Small intestine (tissue), 7 donors: ENCODE data around the gene SLC23A2. TPM values are rescaled to one million over a fixed set of nuclear protein-coding genes. Genes with fewer than 3 reads are reported as not detected.

Experiments used
- DNase-seq, 2 donors: peaks; one replicate each; pipeline versions ENCODE4 v3.0.0 to v3.0.0-alpha.2; 2013
- FAIRE-seq: peaks from 2 replicates; lab custom pipeline; 2012; peaks lifted over from hg19 to GRCh38; lab: Jason Lieb, UNC
- H3K27ac ChIP-seq, 3 donors: one replicate each; pipeline ENCODE4 v1.5.1; 2013; ENCODE audit warnings: low read length in 2 of 3, mild to moderate bottlenecking in 2 of 3, control low read depth in 1 of 3, inconsistent platforms in 1 of 3, low read depth in 1 of 3, moderate library complexity in 1 of 3
- H3K27me3 ChIP-seq, 3 donors: one replicate each; pipeline ENCODE4 v1.6.1; 2013; ENCODE audit warnings: low read length in 3 of 3, inconsistent platforms in 1 of 3; ENCODE audit not compliant: control insufficient read depth in 3 of 3, insufficient read depth in 3 of 3
- H3K36me3 ChIP-seq, 3 donors: one replicate each; pipeline ENCODE4 v1.6.1; 2013; ENCODE audit warnings: low read length in 3 of 3, inconsistent platforms in 1 of 3, low read depth in 1 of 3, mild to moderate bottlenecking in 1 of 3, moderate library complexity in 1 of 3; ENCODE audit not compliant: control insufficient read depth in 3 of 3, insufficient read depth in 2 of 3
- H3K4me1 ChIP-seq, 3 donors: one replicate each; pipeline ENCODE4 v1.6.1; 2013; ENCODE audit warnings: low read length in 2 of 3, inconsistent platforms in 1 of 3, low read depth in 1 of 3, mild to moderate bottlenecking in 1 of 3, moderate library complexity in 1 of 3; ENCODE audit not compliant: control insufficient read depth in 3 of 3, insufficient read depth in 2 of 3
- H3K4me3 ChIP-seq, 3 donors: one replicate each; pipeline ENCODE4 v1.5.1; 2013; ENCODE audit warnings: low read length in 3 of 3, control low read depth in 1 of 3, inconsistent platforms in 1 of 3, low read depth in 1 of 3, mild to moderate bottlenecking in 1 of 3, moderate library complexity in 1 of 3
- H3K9me3 ChIP-seq, 2 donors: one replicate each; pipeline ENCODE4 v1.6.1; 2013; ENCODE audit warnings: low read depth in 1 of 2, low read length in 1 of 2; ENCODE audit not compliant: control insufficient read depth in 2 of 2, insufficient read depth in 1 of 2
- WGBS, 3 donors: extraction: QIAGEN DNeasy Blood & Tissue Kit; methylation state at CpG; one replicate each; pipeline ENCODE4 v1.1.7; 2013; 5-methylcytosine and 5-hydroxymethylcytosine counted together
- polyA plus RNA-seq, 4 donors: library from polyadenylated mRNA; stranded (reverse) in 3 of 4; unstranded in 1 of 4; fragments of 200-250 nt in 3 of 4; fragments of 120-200 nt in 1 of 4; gene quantifications; one replicate each; pipeline versions ENCODE4 v1.2.1 to v1.2.3, GENCODE V29; 2013
- donor health status: healthy with polysubstance abuse.
- donor health status: control.
- donor health status: control.
- donor health status: Bipolar disorder and iron deficiency.
- donor health status: healthy.

SLC23A2 gene
- polyA plus RNA-seq, 4 donors: 1.4 to 8.2 (median 4.3) TPM

GRCh38 chr20:4896119-4896702, 105.1 kb downstream of the SLC23A2 start:
- 91 to 94% (median 92%) methylated on average over 15 to 16 of the region's 16 CpGs for WGBS, 3 donors
- FAIRE-seq: no peak
- H3K36me3 ChIP-seq: peaks cover 0 to 31% (median 0%) of the 10 kb centered on the region in 3 donors

GRCh38 chr20:4894981-4895381, 106.3 kb downstream of the SLC23A2 start:
- H3K4me1 ChIP-seq: peaks cover 3 to 20% (median 3%) of the 10 kb centered on the region in 3 donors
- WGBS, 3 donors: 83 to 96% (median 91%) methylated on average over 8 of the region's 8 CpGs
- FAIRE-seq: no peak
- H3K9me3 ChIP-seq: no peaks in the 10 kb centered on the region
- H3K4me3 ChIP-seq: no peak overlapping the region
- no peaks in the 10 kb centered on the region for H3K27me3 ChIP-seq
- DNase-seq: no peak
- peaks cover 0 to 31% (median 0%) of the 10 kb centered on the region in 3 donors for H3K36me3 ChIP-seq
- no peak overlapping the region for H3K27ac ChIP-seq

More at GRCh38 chr20:4896119-4896702, 105.1 kb downstream of the SLC23A2 start:
- H3K4me3 ChIP-seq: no peak overlapping the region
- H3K9me3 ChIP-seq: no peaks in the 10 kb centered on the region
- H3K27me3 ChIP-seq: no peaks in the 10 kb centered on the region
- H3K27ac ChIP-seq: no peak overlapping the region
- H3K4me1 ChIP-seq: peaks cover 3 to 20% (median 3%) of the 10 kb centered on the region in 3 donors
- DNase-seq: no peak

- no peaks in the 10 kb centered on the region for H3K9me3 ChIP-seq
- 83 to 94% (median 89%) methylated on average over 3 of the region's 3 CpGs for WGBS, 3 donors
- no peak overlapping the region for H3K27ac ChIP-seq
- H3K4me3 ChIP-seq: no peak overlapping the region
- no peak for DNase-seq
- peaks cover 3 to 20% (median 3%) of the 10 kb centered on the region in 3 donors for H3K4me1 ChIP-seq
- H3K36me3 ChIP-seq: peaks cover 0 to 27% (median 0%) of the 10 kb centered on the region in 3 donors
- no peaks in the 10 kb centered on the region for H3K27me3 ChIP-seq
- FAIRE-seq: no peak
Observed at GRCh38 chr20:4894409-4894808, 106.9 kb downstream of the SLC23A2 start.

GRCh38 chr20:4893709-4894108, 107.6 kb downstream of the SLC23A2 start:
- Histone ChIP-seq H3K36me3 (peaks cover 0 to 26% (median 0%) of the 10 kb centered on the region in 3 donors), H3K27ac (no peak overlapping the region), H3K4me3 (no peak overlapping the region), H3K4me1 (peaks cover 3 to 16% (median 3%) of the 10 kb centered on the region in 3 donors), H3K27me3 (no peaks in the 10 kb centered on the region), H3K9me3 (no peaks in the 10 kb centered on the region)
- no peak for DNase-seq
- 95 to 97% (median 96%) methylated on average over 7 of the region's 7 CpGs for WGBS, 3 donors
- FAIRE-seq: no peak

- Histone ChIP-seq H3K27me3 (no peaks in the 10 kb centered on the region), H3K36me3 (peaks cover 0 to 24% (median 0%) of the 10 kb centered on the region in 3 donors), H3K4me3 (no peak overlapping the region), H3K4me1 (peaks cover 0 to 3% (median 0%) of the 10 kb centered on the region in 3 donors), H3K9me3 (no peaks in the 10 kb centered on the region), H3K27ac (no peak overlapping the region)
- no peak for DNase-seq
- 94 to 97% (median 95%) methylated on average over 6 of the region's 6 CpGs for WGBS, 3 donors
- no peak for FAIRE-seq
Observed at GRCh38 chr20:4891997-4892396, 109.3 kb downstream of the SLC23A2 start.

GRCh38 chr20:4891190-4891763, 110.0 kb downstream of the SLC23A2 start:
- no peaks in the 10 kb centered on the region for H3K9me3 ChIP-seq
- 95 to 98% (median 96%) methylated on average over 7 of the region's 7 CpGs for WGBS, 3 donors
- no peak overlapping the region for H3K4me3 ChIP-seq
- no peak for FAIRE-seq
- DNase-seq: no peak
- H3K27me3 ChIP-seq: no peaks in the 10 kb centered on the region
- no peaks in the 10 kb centered on the region for H3K4me1 ChIP-seq
- H3K36me3 ChIP-seq: peaks cover 0 to 23% (median 0%) of the 10 kb centered on the region in 3 donors
- no peak overlapping the region for H3K27ac ChIP-seq

GRCh38 chr20:4889446-4889845, 111.9 kb downstream of the SLC23A2 start:
- no peaks in the 10 kb centered on the region for H3K27me3 ChIP-seq

GRCh38 chr20:4887586-4887985, 113.7 kb downstream of the SLC23A2 start:
- no peaks in the 10 kb centered on the region for H3K9me3 ChIP-seq
- no peaks in the 10 kb centered on the region for H3K27me3 ChIP-seq
- no peak overlapping the region for H3K27ac ChIP-seq
- DNase-seq (no peak), FAIRE-seq (no peak)
- no peaks in the 10 kb centered on the region for H3K4me1 ChIP-seq
- WGBS, 3 donors: 89 to 91% (median 89%) methylated on average over 11 of the region's 11 CpGs
- H3K36me3 ChIP-seq: peaks cover 0 to 21% (median 2%) of the 10 kb centered on the region in 3 donors
- no peak overlapping the region for H3K4me3 ChIP-seq

More at GRCh38 chr20:4889446-4889845, 111.9 kb downstream of the SLC23A2 start:
- DNase-seq (no peak), FAIRE-seq (no peak)
- no peak overlapping the region for H3K4me3 ChIP-seq
- no peaks in the 10 kb centered on the region for H3K4me1 ChIP-seq
- WGBS, 3 donors: 95 to 97% (median 95%) methylated on average over 7 of the region's 7 CpGs
- no peak overlapping the region for H3K27ac ChIP-seq
- H3K36me3 ChIP-seq: peaks cover 0 to 16% (median 0%) of the 10 kb centered on the region in 3 donors
- no peaks in the 10 kb centered on the region for H3K9me3 ChIP-seq
